Calu3 (cell line): ENCODE results near the gene CD248. TPM values are rescaled to one million over a fixed set of nuclear protein-coding genes. Genes with fewer than 3 reads are reported as not detected.
"Not testable (repeated sequence)": the region's sequence is repeated elsewhere in the genome, so short reads cannot be mapped to it uniquely, and the experiment has no call there.

Experiments used
- BruUV-seq: library from RNA; stranded (reverse); fragments of 400-500 nt; replicated peaks from 2 replicates; lab custom pipeline; 2021; lab: Mats Ljungman, UMichigan
- CTCF ChIA-PET: fragments of 300-600 bp; sonication (Branson Sonifier 250); formaldehyde crosslinking; loops from one replicate; lab custom pipeline; 2022; ENCODE audit warnings: antibody characterized with exemption; lab: Charles Lee
- DNase-seq: peaks from one replicate; pipeline ENCODE4 v3.0.0; 2022
- H3K27ac Mint-ChIP-seq: one replicate; pipeline ENCODE4 v1.8.0; 2022; ENCODE audit warnings: mixed read lengths; ENCODE audit not compliant: unreplicated experiment
- H3K27me3 Mint-ChIP-seq: one replicate; pipeline ENCODE4 v1.8.0; 2022; ENCODE audit warnings: mixed read lengths; ENCODE audit not compliant: unreplicated experiment
- H3K36me3 Mint-ChIP-seq: one replicate; pipeline ENCODE4 v1.8.0; 2022; ENCODE audit warnings: mild to moderate bottlenecking, moderate library complexity, mixed read lengths; ENCODE audit not compliant: insufficient read depth, unreplicated experiment
- H3K4me1 Mint-ChIP-seq: one replicate; pipeline ENCODE4 v1.8.0; 2022; ENCODE audit warnings: mild to moderate bottlenecking, low read depth, mixed read lengths; ENCODE audit not compliant: unreplicated experiment
- H3K4me3 Mint-ChIP-seq: one replicate; pipeline ENCODE4 v1.8.0; 2022; ENCODE audit warnings: mild to moderate bottlenecking, low read depth, moderate library complexity, mixed read lengths; ENCODE audit not compliant: unreplicated experiment
- H3K9me3 Mint-ChIP-seq: one replicate; pipeline ENCODE4 v1.8.0; 2022; ENCODE audit warnings: low read depth, mixed read lengths; ENCODE audit not compliant: unreplicated experiment
- CTCF ChIP-seq: fragments of 200-600 bp; IDR thresholded peaks from one replicate; pipeline ENCODE4 v1.8.0; 2022; ENCODE audit warnings: antibody characterized with exemption; ENCODE audit not compliant: unreplicated experiment
- intact Hi-C: fragments of 100-400 bp; cut with micrococcal nuclease; formaldehyde crosslinking; loops from one replicate; pipeline ENCODE4 v1.10.0; 2022; ENCODE audit not compliant: unreplicated experiment
- total RNA-seq: library from RNA; stranded (reverse); gene quantifications from 2 replicates; pipeline ENCODE4 v1.2.3, GENCODE V29; 2022

The CD248 gene
- total RNA-seq, 1 experiment from 2014 or later: not detected

GRCh38 chr11:66360406-66361073 is 43.7 kb upstream of the CD248 start:
- H3K27ac Mint-ChIP-seq: peak overlapping the region; percentile 42
- BruUV-seq: no TSS peak
- CTCF ChIA-PET: no interaction called here
- DNase-seq: no peak
- no peaks in the 10 kb centered on the region for H3K27me3 Mint-ChIP-seq
- intact Hi-C loops: no loop called here
- H3K36me3 Mint-ChIP-seq: peaks cover 75% of the 10 kb centered on the region
- TF ChIP-seq CTCF: no peak
- no peak overlapping the region for H3K4me3 Mint-ChIP-seq
- H3K4me1 Mint-ChIP-seq: no peaks in the 10 kb centered on the region
- H3K9me3 Mint-ChIP-seq: no peaks in the 10 kb centered on the region

- no peaks in the 10 kb centered on the region for H3K4me1 Mint-ChIP-seq
These were observed 42.8 kb upstream of the CD248 start for GRCh38 chr11:66359662-66360087.

GRCh38 chr11:66350560-66351235 is 33.9 kb upstream of the CD248 start:
- BruUV-seq, intact Hi-C loops: not testable (repeated sequence)
- peak overlapping the region; percentile 39 for H3K27ac Mint-ChIP-seq

More at GRCh38 chr11:66359662-66360087, 42.8 kb upstream of the CD248 start:
- intact Hi-C loops: no loop called here
- Mint-ChIP-seq H3K4me3 (no peak overlapping the region), H3K9me3 (no peaks in the 10 kb centered on the region), H3K27ac (no peak overlapping the region), H3K27me3 (no peaks in the 10 kb centered on the region), H3K36me3 (peaks cover 66% of the 10 kb centered on the region)
- TF ChIP-seq CTCF: no peak
- BruUV-seq: no TSS peak
- CTCF ChIA-PET: no interaction called here
- no peak for DNase-seq

GRCh38 chr11:66349084-66349386 is 32.2 kb upstream of the CD248 start:
- peaks cover 36% of the 10 kb centered on the region for H3K36me3 Mint-ChIP-seq
- no peak overlapping the region for H3K4me3 Mint-ChIP-seq
- no peak for DNase-seq
- peaks cover 11% of the 10 kb centered on the region for H3K4me1 Mint-ChIP-seq
- CTCF ChIA-PET: no interaction called here
- H3K27ac Mint-ChIP-seq: no peak overlapping the region
- TF ChIP-seq CTCF: no peak
- H3K27me3 Mint-ChIP-seq: no peaks in the 10 kb centered on the region
- intact Hi-C loops: no loop called here
- no peaks in the 10 kb centered on the region for H3K9me3 Mint-ChIP-seq
- BruUV-seq: no TSS peak

More at GRCh38 chr11:66350560-66351235, 33.9 kb upstream of the CD248 start:
- DNase-seq, H3K9me3 Mint-ChIP-seq, H3K27me3 Mint-ChIP-seq: not testable (repeated sequence)
- Mint-ChIP-seq H3K4me3 (peak overlapping the region; percentile 38), H3K36me3 (peaks cover 22% of the 10 kb centered on the region), H3K4me1 (peaks cover 10% of the 10 kb centered on the region)
- CTCF ChIA-PET: interaction anchor here (0.7 to 1.0 kb wide), 2 partner anchors 61 to 213 kb away, joined by 3 read pairs; partner anchors contain the start of gene YIF1A
